DND-41 (cell line): ENCODE measurements around the gene GHITM.
"Not testable (repeated sequence)": the region's sequence is repeated elsewhere in the genome, so short reads cannot be mapped to it uniquely, and the experiment has no call there.

Source experiments
- ATAC-seq: fragments of 200-7000 bp; cut with Tn5 transposase; 3 replicates; pipeline ENCODE4 v1.9.1; 2021; ENCODE audit warnings: low read depth; ENCODE audit not compliant: insufficient read depth
- DNase-seq: peaks from one replicate; pipeline ENCODE4 v3.0.0-alpha.2; 2020
- H2AFZ ChIP-seq: 2 replicates; pipeline ENCODE4 v1.6.0; 2012; ENCODE audit warnings: low read depth, low read length
- H3K27ac ChIP-seq: 2 replicates; pipeline ENCODE4 v1.5.1; 2012; ENCODE audit warnings: low read length, inconsistent platforms
- H3K27me3 ChIP-seq: fragments of 200-600 bp; sonication (generic); 2 replicates; pipeline ENCODE4 v1.6.0; 2012; ENCODE audit warnings: low read length, mild to moderate bottlenecking, inconsistent platforms; ENCODE audit not compliant: insufficient read depth, poor library complexity
- H3K36me3 ChIP-seq: 2 replicates; pipeline ENCODE4 v1.5.1; 2012; ENCODE audit warnings: low read length, inconsistent platforms; ENCODE audit not compliant: insufficient read depth
- H3K4me1 ChIP-seq: 2 replicates; pipeline ENCODE4 v1.5.1; 2012; ENCODE audit warnings: mild to moderate bottlenecking, low read length; ENCODE audit not compliant: insufficient read depth
- H3K4me2 ChIP-seq: 2 replicates; pipeline ENCODE4 v1.6.0; 2012; ENCODE audit warnings: mild to moderate bottlenecking, moderate library complexity, low read length, inconsistent platforms; ENCODE audit not compliant: insufficient read depth
- H3K4me3 ChIP-seq, 2 experiments: fragments of 200-600 bp in 1 of 2; shearing (Covaris generic) in 1 of 2; 2 replicates each; pipeline ENCODE4 v1.5.1; 2012 to 2016; ENCODE audit warnings: inconsistent platforms in 2 of 2, low read length in 2 of 2, mild to moderate bottlenecking in 2 of 2, low read depth in 1 of 2, moderate library complexity in 1 of 2
- H3K79me2 ChIP-seq: 2 replicates; pipeline ENCODE4 v1.6.0; 2012; ENCODE audit warnings: low read length, inconsistent platforms; ENCODE audit not compliant: insufficient read depth
- H3K9ac ChIP-seq: 2 replicates; pipeline ENCODE4 v1.6.0; 2012; ENCODE audit warnings: low read depth, mild to moderate bottlenecking, inconsistent platforms, low read length, moderate library complexity
- H3K9me3 ChIP-seq: 2 replicates; pipeline ENCODE4 v1.5.1; 2012; ENCODE audit warnings: low read length, moderate library complexity, mild to moderate bottlenecking, inconsistent platforms; ENCODE audit not compliant: insufficient read depth, severe bottlenecking
- H4K20me1 ChIP-seq: 2 replicates; pipeline ENCODE4 v1.6.0; 2012; ENCODE audit warnings: low read length; ENCODE audit not compliant: insufficient read depth
- EZH2 ChIP-seq: IDR thresholded peaks from 3 replicates; pipeline ENCODE4 v1.6.1; 2012; ENCODE audit warnings: borderline replicate concordance, low read depth, mild to moderate bottlenecking, moderate library complexity, low read length, inconsistent platforms; ENCODE audit not compliant: severe bottlenecking
- TF ChIP-seq, protein P1 (sequence below): IDR thresholded peaks from 2 replicates; pipeline ENCODE4 v1.5.1; 2012; ENCODE audit warnings: borderline replicate concordance, low read length, moderate library complexity, mild to moderate bottlenecking; ENCODE audit not compliant: poor library complexity, severe bottlenecking; ENCODE audit errors: extremely low read depth

Gene GHITM

DNA sequence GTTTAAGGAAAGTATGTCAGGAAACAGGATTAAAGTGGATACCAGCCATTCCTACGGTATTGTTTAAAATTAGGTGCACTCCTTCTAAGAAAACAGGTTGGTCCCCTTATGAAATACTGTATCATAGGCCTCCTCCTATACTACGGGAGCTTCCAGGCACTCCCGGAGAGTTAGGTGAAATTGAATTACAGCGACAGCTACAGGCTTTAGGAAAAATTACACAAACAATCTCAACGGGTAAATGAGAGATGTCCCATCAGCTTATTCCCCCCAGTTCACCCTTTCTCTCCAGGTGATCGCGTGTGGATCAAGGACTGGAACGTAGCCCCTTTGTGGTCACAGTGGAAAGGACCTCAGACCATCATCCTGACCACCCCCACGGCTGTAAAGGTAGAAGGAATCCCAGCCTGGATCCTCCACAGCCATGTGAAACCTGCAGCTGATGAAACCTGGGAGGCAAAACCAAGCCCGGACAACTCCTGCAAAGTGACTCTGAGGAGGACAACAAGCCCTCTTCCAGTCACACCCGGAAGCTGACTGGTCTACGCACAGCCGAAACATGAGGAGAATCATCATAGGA lies 25.1 kb upstream of the GHITM start:
- H3K27ac ChIP-seq = no peak overlapping the region
- no peaks in the 10 kb centered on the region for H3K9me3 ChIP-seq
- H3K4me2 ChIP-seq = no peak overlapping the region
- H3K4me3 ChIP-seq = no peak overlapping the region
- H4K20me1 ChIP-seq = no peaks in the 10 kb centered on the region
- H2AFZ ChIP-seq = no peak overlapping the region
- H3K9ac ChIP-seq = no peak overlapping the region
- DNase-seq (no peak), ATAC-seq (no peak)
- peaks cover 2% of the 10 kb centered on the region for H3K27me3 ChIP-seq
- no peaks in the 10 kb centered on the region for H3K36me3 ChIP-seq
- H3K4me1 ChIP-seq = no peaks in the 10 kb centered on the region
- TF ChIP-seq EZH2 = no peak
- TF ChIP-seq, protein P1, sequence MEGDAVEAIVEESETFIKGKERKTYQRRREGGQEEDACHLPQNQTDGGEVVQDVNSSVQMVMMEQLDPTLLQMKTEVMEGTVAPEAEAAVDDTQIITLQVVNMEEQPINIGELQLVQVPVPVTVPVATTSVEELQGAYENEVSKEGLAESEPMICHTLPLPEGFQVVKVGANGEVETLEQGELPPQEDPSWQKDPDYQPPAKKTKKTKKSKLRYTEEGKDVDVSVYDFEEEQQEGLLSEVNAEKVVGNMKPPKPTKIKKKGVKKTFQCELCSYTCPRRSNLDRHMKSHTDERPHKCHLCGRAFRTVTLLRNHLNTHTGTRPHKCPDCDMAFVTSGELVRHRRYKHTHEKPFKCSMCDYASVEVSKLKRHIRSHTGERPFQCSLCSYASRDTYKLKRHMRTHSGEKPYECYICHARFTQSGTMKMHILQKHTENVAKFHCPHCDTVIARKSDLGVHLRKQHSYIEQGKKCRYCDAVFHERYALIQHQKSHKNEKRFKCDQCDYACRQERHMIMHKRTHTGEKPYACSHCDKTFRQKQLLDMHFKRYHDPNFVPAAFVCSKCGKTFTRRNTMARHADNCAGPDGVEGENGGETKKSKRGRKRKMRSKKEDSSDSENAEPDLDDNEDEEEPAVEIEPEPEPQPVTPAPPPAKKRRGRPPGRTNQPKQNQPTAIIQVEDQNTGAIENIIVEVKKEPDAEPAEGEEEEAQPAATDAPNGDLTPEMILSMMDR = no peak
- no peaks in the 10 kb centered on the region for H3K79me2 ChIP-seq

DNA sequence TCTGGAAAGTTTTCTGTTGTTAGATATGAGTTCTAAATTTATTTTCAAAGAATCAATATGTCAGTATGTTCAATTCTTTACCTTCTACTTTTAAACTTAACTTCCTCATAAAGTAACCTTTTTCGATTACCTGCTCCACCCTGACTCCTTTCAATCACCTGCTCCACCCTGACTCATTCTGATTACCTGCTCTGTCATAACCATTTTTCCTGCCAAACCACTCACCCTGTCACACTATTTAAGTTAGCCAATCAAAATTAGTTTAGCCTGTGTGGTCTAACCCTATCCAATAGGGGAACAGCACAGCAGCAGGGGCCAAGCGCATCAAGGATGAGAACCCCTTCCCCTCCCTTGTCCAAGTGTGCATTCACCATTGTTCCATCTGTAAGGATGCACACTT lies 22.1 kb upstream of the GHITM start:
- not testable (repeated sequence) for ATAC-seq, DNase-seq, H3K9ac ChIP-seq, H2AFZ ChIP-seq, H3K79me2 ChIP-seq, H3K4me2 ChIP-seq, H3K4me3 ChIP-seq, H4K20me1 ChIP-seq, H3K9me3 ChIP-seq, H3K27me3 ChIP-seq, H3K27ac ChIP-seq, H3K36me3 ChIP-seq, H3K4me1 ChIP-seq

DNA sequence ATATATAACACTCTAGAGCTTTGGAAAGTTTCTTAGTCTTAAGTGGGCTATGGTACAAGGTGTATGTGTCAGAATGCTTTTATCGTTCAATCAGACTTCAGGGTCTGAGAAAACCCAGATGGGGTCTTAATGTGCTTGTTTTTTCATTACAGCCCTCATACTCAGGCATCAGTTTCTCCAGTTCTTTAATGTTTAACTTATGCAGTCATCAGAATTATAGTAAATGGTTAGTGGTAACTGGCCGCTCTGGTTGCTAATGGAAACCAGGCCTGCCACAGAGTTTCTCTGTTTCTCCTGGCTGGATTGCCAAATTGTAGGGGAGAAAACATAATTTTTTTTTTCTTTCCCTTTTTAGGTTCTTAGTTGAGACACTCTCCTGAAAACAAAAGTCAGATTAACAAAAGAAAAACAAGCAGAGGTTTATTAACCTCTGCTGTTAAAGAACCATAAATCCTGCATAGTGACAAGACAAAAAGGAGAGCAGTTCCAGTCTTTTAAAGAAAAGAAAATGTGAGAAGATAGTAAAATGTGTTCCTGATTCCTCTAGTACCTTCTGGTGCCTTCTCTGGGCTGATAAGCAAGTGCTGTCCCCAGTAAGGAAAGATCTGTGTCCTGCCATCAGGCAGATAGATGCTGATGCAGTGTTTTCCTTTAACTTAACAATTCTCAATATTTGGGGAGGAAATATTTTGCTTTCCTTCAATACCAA lies 21.5 kb upstream of the GHITM start:
- no peaks in the 10 kb centered on the region for H3K79me2 ChIP-seq

DNA sequence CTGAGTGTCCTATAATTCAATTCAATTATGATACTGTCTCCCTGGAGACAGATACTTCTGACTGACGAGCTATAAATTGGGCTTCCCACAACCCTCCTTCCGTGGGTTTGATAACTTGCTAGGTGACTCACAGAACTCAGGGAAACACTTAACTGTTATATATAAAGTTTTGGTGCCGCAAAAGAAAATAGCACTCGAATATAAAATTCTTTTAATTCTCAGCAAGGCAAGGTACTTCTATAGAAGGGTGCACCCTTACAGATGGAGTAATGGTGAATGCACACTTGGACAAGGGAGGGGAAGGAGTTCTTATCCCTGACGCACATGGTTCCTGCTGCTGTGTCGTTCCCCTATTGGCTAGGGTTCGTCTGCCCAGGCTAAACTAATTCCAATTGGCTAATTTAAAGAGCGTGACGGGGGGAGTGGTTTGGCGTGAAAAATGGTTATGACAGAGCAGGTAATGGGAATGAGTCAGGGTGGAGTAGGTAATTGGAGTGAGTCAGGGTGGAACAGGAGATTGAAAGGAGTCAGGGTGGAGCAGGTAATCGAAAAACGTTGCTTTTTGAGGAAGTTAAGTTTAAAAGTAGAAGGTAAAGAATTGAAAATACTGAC lies 20.8 kb upstream of the GHITM start:
- ATAC-seq (no peak), DNase-seq (no peak)
- Histone ChIP-seq H3K27me3 (no peaks in the 10 kb centered on the region), H3K79me2 (no peaks in the 10 kb centered on the region), H3K4me1 (no peaks in the 10 kb centered on the region), H3K4me3 (no peak overlapping the region), H2AFZ (no peak overlapping the region), H3K9me3 (no peaks in the 10 kb centered on the region), H3K36me3 (no peaks in the 10 kb centered on the region), H4K20me1 (no peaks in the 10 kb centered on the region), H3K27ac (no peak overlapping the region), H3K9ac (no peak overlapping the region), H3K4me2 (no peak overlapping the region)
- no peak for TF ChIP-seq EZH2
- TF ChIP-seq, protein P1 = no peak

More for the DNA sequence above, 21.5 kb upstream of the GHITM start:
- Histone ChIP-seq H3K36me3 (no peaks in the 10 kb centered on the region), H3K4me3 (no peak overlapping the region), H3K4me1 (no peaks in the 10 kb centered on the region), H3K4me2 (no peak overlapping the region), H4K20me1 (no peaks in the 10 kb centered on the region), H2AFZ (no peak overlapping the region), H3K27ac (no peak overlapping the region), H3K27me3 (no peaks in the 10 kb centered on the region), H3K9ac (no peak overlapping the region), H3K9me3 (no peaks in the 10 kb centered on the region)
- no peak for DNase-seq
- ATAC-seq = no peak
- TF ChIP-seq, protein P1 = no peak
- TF ChIP-seq EZH2 = no peak
